Breast epithelium (tissue), 4 donors: ENCODE data around the gene NMU. TPM values are rescaled to one million over a fixed set of nuclear protein-coding genes. Genes with fewer than 3 reads are reported as not detected.
"Not testable (repeated sequence)": the region's sequence is repeated elsewhere in the genome, so short reads cannot be mapped to it uniquely, and the experiment has no call there.

Source experiments
- DNase-seq, 2 donors: peaks; one replicate each; pipeline ENCODE4 v3.0.0-alpha.2; 2019; ENCODE audit warnings: low spot score in 2 of 2
- H3K27ac ChIP-seq, 2 donors: fragments of 200-600 bp; sonication (generic) in 1 of 2; one replicate each; pipeline ENCODE4 v1.5.1; 2016 to 2019; ENCODE audit warnings: mild to moderate bottlenecking in 1 of 2
- H3K27me3 ChIP-seq, 2 donors: fragments of 200-600 bp; sonication (generic) in 1 of 2; one replicate each; pipeline versions ENCODE4 v1.5.1 to v1.6.0; 2017 to 2019; ENCODE audit warnings: control low read depth in 1 of 2, mild to moderate bottlenecking in 1 of 2
- H3K36me3 ChIP-seq: fragments of 200-600 bp; one replicate; pipeline ENCODE4 v1.5.1; 2019
- H3K4me1 ChIP-seq, 2 donors: fragments of 200-600 bp; sonication (generic); one replicate each; pipeline ENCODE4 v1.5.1; 2016 to 2019; ENCODE audit warnings: control low read depth in 1 of 2
- H3K4me3 ChIP-seq, 3 donors: fragments of 200-600 bp; sonication (generic); 1 replicate in 2 of 3; 2 replicates in 1 of 3; pipeline ENCODE4 v1.5.1; 2016 to 2019; ENCODE audit warnings: mild to moderate bottlenecking in 3 of 3, moderate library complexity in 2 of 3
- H3K9me3 ChIP-seq, 2 donors: fragments of 200-600 bp; sonication (generic) in 1 of 2; one replicate each; pipeline ENCODE4 v1.5.1; 2016 to 2019; ENCODE audit warnings: control low read depth in 1 of 2
- POLR2A ChIP-seq: fragments of 450-650 bp; IDR thresholded peaks from one replicate; pipeline ENCODE4 v1.6.1; 2016; ENCODE audit warnings: antibody characterized with exemption, mild to moderate bottlenecking, moderate library complexity
- POLR2AphosphoS5 ChIP-seq, 3 donors: sonication (generic); formaldehyde crosslinking; IDR thresholded peaks; one replicate each; pipeline ENCODE4 v1.6.1; 2017; ENCODE audit warnings: antibody characterized with exemption in 3 of 3
- intact Hi-C: fragments of 100-400 bp; cut with DNase I; formaldehyde crosslinking; loops from one replicate; pipeline ENCODE4 v1.15.1; 2023; ENCODE audit warnings: low total_unique reads
- total RNA-seq, 3 donors: library from RNA; depleted of rRNA; stranded (reverse); fragments of >200 nt; gene quantifications; one replicate each; pipeline ENCODE4 v1.1.0, GENCODE V29; 2016
- TF ChIP-seq, protein P1 (sequence below), 3 donors: fragments of 450-650 bp; IDR thresholded peaks; one replicate each; pipeline ENCODE4 v1.5.1; 2016 to 2017; ENCODE audit warnings: antibody characterized with exemption in 3 of 3, mild to moderate bottlenecking in 3 of 3, moderate library complexity in 3 of 3

The NMU gene
- total RNA-seq, 3 donors from 2014 or later, result not detected

DNA sequence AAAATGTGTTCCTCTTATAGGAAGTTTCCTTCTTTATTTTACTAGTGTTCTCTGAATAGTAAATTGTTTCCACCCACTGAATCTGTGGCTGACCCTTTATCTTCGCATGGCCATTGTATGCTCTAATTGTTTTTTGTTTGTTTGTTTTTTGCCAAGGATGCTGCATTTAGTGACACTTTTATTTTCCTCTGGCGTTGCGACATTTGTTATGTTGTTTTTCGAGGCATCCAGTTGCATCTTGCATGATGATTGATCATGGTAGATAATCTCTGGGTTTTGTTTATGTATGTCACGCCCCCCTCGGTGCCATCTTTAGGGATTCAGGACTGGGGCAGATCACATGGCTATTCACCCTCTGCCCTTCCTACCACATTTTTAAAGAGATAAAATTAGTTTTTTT lies 2.2 kb downstream of the NMU start:
- Histone ChIP-seq H3K4me1 (peaks cover 0 to 8% of the 10 kb centered on the region in 2 donors), H3K27me3 (peaks cover 0 to 36% of the 10 kb centered on the region in 2 donors), H3K27ac (no peak overlapping the region), H3K9me3 (no peaks in the 10 kb centered on the region), H3K36me3 (no peaks in the 10 kb centered on the region), H3K4me3 (no peak overlapping the region)
- no peak for DNase-seq
- TF ChIP-seq POLR2A (no peak), POLR2AphosphoS5 (IDR thresholded peaks at IDR 0.05) (no peak)
- TF ChIP-seq, protein P1, sequence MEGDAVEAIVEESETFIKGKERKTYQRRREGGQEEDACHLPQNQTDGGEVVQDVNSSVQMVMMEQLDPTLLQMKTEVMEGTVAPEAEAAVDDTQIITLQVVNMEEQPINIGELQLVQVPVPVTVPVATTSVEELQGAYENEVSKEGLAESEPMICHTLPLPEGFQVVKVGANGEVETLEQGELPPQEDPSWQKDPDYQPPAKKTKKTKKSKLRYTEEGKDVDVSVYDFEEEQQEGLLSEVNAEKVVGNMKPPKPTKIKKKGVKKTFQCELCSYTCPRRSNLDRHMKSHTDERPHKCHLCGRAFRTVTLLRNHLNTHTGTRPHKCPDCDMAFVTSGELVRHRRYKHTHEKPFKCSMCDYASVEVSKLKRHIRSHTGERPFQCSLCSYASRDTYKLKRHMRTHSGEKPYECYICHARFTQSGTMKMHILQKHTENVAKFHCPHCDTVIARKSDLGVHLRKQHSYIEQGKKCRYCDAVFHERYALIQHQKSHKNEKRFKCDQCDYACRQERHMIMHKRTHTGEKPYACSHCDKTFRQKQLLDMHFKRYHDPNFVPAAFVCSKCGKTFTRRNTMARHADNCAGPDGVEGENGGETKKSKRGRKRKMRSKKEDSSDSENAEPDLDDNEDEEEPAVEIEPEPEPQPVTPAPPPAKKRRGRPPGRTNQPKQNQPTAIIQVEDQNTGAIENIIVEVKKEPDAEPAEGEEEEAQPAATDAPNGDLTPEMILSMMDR (IDR thresholded peaks at IDR 0.05), result no peak
- intact Hi-C loops, result no loop called here

DNA sequence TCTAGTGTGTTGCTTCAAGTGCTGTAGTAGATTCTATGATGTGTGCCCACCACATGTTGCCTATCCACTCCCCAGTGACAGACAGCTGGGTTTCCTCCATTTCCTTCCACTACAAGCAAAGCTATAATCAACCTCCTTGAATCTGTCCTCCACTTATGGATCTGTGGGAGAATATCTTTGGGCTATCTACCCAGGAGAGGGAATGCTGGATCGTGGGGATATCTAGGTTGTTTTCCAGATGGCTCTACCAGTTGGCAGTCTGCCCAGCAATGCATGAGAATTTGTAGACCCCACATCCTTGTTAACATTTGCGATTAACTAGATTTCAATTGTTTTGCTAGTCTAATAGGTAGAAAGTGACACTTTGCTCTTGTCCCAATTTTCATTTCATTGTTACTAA lies 10.3 kb downstream of the NMU start:
- DNase-seq, result no peak
- no peak overlapping the region for H3K27ac ChIP-seq
- no peak for TF ChIP-seq POLR2A
- TF ChIP-seq, protein P1 (IDR thresholded peaks at IDR 0.05), result no peak
- no peak for TF ChIP-seq POLR2AphosphoS5 (IDR thresholded peaks at IDR 0.05)
- no peaks in the 10 kb centered on the region for H3K36me3 ChIP-seq
- no peaks in the 10 kb centered on the region for H3K9me3 ChIP-seq
- no peaks in the 10 kb centered on the region for H3K27me3 ChIP-seq
- no peaks in the 10 kb centered on the region for H3K4me1 ChIP-seq
- no peak overlapping the region for H3K4me3 ChIP-seq
- intact Hi-C loops, result no loop called here

DNA sequence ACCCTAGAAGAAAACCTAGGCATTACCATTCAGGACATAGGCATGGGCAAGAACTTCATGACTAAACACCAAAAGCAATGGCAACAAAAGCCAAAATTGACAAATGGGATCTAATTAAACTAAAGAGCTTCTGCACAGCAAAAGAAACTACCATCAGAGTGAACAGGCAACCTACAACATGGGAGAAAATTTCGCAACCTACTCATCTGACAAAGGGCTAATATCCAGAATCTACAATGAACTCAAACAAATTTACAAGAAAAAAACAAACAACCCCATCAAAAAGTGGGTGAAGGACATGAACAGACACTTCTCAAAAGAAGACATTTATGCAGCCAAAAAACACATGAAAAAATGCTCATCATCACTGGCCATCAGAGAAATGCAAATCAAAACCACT lies 12.0 kb downstream of the NMU start:
- H3K9me3 ChIP-seq, H3K4me3 ChIP-seq, H3K27me3 ChIP-seq, H3K4me1 ChIP-seq, DNase-seq, H3K27ac ChIP-seq, H3K36me3 ChIP-seq, intact Hi-C loops: not testable (repeated sequence)

DNA sequence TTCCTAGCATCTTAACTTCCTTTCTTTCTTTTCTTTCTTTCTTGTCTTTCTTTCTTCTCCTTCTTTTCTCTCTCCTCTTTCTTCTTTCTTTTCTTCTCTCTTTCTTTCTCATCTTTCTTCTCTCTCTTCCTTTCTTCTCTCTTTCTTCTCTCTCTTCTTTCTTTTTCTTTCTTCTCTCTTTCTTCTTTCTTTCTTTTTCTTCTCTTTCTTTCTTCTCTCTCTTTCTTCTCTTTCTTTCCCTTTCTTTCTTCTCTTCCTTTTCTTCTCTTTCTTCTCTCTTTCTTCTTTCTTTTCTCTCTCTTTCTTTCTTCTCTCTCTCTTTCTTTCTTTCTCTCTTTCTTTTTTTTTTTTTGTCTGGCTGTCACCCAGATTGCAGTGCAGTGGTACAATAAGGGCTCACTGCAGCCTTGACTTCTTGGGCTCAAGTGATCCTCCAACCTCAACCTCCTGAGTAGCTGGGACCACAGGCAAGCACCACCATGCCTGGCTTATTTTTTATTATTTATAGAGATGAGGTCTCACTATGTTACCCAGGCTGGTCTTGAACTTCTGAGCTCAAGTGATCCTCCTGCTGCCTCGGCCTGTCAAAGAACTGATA lies 17.5 kb downstream of the NMU start:
- Histone ChIP-seq H3K9me3 (no peaks in the 10 kb centered on the region), H3K4me1 (no peaks in the 10 kb centered on the region), H3K27me3 (no peaks in the 10 kb centered on the region), H3K4me3 (no peak overlapping the region), H3K27ac (no peak overlapping the region), H3K36me3 (no peaks in the 10 kb centered on the region)
- DNase-seq, result no peak
- no peak for TF ChIP-seq POLR2A
- intact Hi-C loops, result no loop called here

DNA sequence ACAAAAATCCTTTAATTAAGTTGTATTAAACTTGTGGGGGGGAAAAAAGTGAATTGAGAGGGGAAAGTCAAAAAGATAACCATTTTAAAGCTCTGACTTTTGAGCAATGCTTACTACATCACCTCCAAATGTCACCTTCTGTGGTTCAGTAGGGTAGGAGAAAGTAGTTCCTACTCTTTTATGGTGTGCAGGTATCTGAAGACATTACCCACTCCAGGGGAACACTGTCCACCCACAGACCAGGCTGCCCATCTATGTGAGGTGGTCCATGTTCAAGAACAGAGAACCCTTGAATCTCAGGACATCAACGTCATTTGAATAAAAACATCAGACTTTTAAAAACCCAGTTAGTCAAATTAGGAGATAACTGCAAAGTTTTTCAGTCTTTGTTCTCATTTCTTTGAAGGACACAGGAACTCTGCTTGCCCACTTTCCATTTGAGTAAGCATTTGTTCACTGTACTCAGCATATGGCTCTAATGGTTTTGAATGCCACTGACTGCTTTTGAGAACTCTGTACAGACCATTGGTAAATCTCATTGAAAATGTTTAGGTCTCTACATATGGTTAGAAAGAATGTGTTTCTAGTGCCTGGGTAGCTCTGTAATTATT lies 18.4 kb downstream of the NMU start:
- DNase-seq, result no peak
- TF ChIP-seq POLR2A (no peak), POLR2AphosphoS5 (IDR thresholded peaks at IDR 0.05) (no peak)
- TF ChIP-seq, protein P1 (IDR thresholded peaks at IDR 0.05), result no peak
- Histone ChIP-seq H3K4me1 (no peaks in the 10 kb centered on the region), H3K36me3 (no peaks in the 10 kb centered on the region), H3K27me3 (no peaks in the 10 kb centered on the region), H3K27ac (no peak overlapping the region), H3K9me3 (no peaks in the 10 kb centered on the region), H3K4me3 (no peak overlapping the region)
- intact Hi-C loops, result no loop called here

DNA sequence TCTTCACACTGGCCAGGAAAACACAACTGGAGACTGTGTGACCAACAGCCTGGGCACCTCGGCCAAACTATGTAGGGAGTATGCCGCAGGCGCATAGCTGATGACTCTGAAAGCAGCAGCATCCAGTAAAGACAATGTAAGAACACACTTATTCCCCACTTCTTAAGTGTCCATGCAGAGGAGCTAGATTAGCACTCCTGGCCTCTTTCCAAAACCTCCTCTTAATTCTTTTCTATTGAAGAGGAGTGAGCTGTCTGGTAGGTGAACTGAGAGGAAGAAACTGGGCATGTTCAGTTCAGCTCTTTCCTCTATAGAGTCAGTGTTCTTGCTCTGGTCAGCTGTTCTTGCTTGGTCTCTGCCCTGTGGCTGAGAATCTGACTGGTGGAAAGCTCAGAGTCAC lies 21.1 kb downstream of the NMU start:
- DNase-seq, result no peak

More for the DNA sequence above, 21.1 kb downstream of the NMU start:
- Histone ChIP-seq H3K27me3 (no peaks in the 10 kb centered on the region), H3K4me3 (no peak overlapping the region), H3K9me3 (no peaks in the 10 kb centered on the region), H3K36me3 (no peaks in the 10 kb centered on the region), H3K27ac (no peak overlapping the region), H3K4me1 (no peaks in the 10 kb centered on the region)
- TF ChIP-seq, protein P1 (IDR thresholded peaks at IDR 0.05), result no peak
- TF ChIP-seq POLR2A (no peak), POLR2AphosphoS5 (IDR thresholded peaks at IDR 0.05) (no peak)
- intact Hi-C loops, result no loop called here
